Measurements from ENCODE around the gene FAF1.

GRCh38 chr1:50774759-50775351 is 185.2 kb downstream of the FAF1 start:
- TF ChIP-seq CTCF (IDR thresholded peaks at IDR 0.05) (peak; percentile 47 to 69 (median 66)), POLR2AphosphoS5 (IDR thresholded peaks at IDR 0.05) (no peak), POLR2A (IDR thresholded peaks at IDR 0.05) (no peak)
